ENCODE measurements around the gene KCNMB2. TPM values are rescaled to one million over a fixed set of nuclear protein-coding genes. Genes with fewer than 3 reads are reported as not detected.

KCNMB2 gene
- total RNA-seq, 1 experiment from 2014 or later, result not detected

DNA sequence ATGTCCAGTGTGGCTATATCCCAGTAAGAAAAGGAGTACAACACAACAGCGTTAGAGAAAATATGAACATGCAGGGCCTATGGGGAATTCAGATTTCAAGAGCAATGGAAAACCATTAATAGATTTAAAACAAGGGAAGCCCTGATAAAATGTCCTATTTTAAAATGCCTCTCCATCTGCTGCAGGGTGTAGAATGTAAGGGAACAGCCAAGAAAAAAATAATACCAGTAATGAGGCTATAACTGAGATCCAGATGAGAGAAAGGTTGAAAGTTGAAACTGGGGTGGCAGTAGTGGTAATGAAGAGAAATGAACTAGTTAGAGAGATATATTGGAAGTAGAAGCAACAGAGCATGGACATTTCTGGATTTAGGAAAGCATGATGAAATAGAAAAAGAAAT lies 226.1 kb downstream of the KCNMB2 start:
- in situ Hi-C loops (cut with HindIII; ENCODE audit: low pct_unique_long_range_greater_than_20kb, low sequenced_read_pairs), result no loop called here
- DNase-seq (ENCODE audit: low read depth), result no peak

DNA sequence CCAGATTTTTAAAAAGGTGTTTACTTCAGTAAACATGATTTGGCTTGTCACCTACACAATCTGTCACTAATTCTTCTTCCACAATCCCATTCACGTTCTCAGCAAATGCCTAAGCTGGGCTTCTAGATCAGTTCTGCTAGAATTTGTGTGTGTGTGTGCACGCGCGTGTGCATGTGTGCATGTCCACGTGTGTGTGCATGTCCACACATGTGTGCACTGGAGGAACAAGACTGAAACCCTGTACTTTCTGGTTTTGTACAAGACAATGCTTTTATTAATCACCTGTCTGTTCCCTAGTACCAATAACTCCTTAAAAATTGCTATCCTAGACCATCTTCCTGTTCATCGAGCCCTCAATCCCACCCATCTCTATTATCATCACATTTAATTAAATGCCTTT lies 229.2 kb downstream of the KCNMB2 start:
- in situ Hi-C loops (cut with HindIII; ENCODE audit: low pct_unique_long_range_greater_than_20kb, low sequenced_read_pairs), result no loop called here
- DNase-seq (ENCODE audit: low read depth), result no peak

DNA sequence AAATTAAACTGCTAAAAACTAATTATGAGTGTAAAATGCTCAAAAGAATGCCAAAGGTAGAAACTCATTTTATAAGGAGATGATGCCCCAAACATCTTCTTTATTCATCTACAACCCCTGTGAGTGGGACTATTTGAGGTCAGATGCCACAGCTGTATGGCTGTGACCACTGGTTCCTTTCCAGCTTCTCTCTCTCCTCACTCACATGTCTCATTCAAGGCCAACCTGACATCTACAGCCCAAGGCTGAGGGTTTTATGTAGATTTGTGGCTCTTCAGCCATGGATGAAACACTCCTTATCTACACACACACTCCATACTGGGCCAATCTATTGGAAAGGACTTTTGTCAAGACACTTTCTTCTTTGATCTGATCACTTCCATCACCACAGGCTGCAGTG lies 231.3 kb downstream of the KCNMB2 start:
- in situ Hi-C loops (cut with HindIII; ENCODE audit: low pct_unique_long_range_greater_than_20kb, low sequenced_read_pairs), result no loop called here
- no peak for DNase-seq (ENCODE audit: low read depth)

DNA sequence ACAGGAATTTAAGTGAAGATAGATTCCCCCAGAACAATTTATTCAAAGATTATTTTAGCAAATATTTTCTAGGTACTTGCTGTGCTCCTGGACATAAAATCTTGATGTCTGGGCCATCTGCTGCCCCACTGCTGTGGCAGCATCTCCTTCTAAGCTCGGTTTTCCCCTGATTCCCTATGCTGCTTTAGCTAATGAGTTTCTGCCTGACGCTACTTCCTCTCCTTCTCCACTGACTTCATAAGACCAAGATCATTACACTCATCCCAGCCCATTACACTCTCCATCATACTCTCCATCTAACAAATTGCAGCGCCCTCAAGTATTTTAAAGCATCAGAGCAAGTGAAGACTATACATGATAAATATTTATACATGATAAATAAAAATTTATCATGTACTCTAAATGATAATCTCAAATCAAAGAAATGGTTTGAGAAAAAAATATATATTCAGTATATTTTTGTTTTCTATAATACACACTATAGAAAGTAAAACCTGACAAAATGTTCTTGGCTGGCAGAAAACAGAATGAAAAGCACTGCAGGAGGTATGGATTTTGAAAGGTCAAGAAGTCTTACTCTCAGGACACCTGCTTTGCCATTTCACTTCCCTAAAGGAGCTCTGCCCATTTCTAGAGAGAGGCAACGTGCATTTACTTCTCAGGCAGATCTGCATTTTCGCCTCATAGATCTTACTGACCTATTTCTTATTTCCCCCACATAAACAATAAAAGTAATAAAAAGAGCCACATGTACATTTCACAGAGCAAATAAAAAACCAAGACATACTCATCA lies 232.0 kb downstream of the KCNMB2 start:
- DNase-seq (ENCODE audit: low read depth), result no peak
- in situ Hi-C loops (cut with HindIII; ENCODE audit: low pct_unique_long_range_greater_than_20kb, low sequenced_read_pairs), result no loop called here

DNA sequence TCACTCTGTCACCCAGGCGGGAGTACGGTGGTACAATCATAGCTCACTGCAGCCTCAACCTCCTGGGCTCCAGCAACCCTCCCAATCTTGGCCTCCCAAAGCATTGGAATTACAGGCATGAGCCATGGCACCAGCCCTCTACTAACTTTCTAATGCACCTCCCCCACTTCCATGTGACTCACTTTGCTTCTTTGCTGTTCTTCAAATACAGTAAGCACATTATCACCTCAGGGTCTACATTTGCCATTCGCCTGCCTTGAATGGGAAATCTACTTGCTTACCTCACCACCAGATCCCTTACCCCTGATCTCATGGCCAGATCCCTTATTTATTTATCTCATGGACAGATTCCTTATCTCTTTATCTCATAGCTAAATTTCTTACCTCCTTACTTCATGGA lies 235.3 kb downstream of the KCNMB2 start:
- DNase-seq (ENCODE audit: low read depth), result no peak
- in situ Hi-C loops (cut with HindIII; ENCODE audit: low pct_unique_long_range_greater_than_20kb, low sequenced_read_pairs), result no loop called here

DNA sequence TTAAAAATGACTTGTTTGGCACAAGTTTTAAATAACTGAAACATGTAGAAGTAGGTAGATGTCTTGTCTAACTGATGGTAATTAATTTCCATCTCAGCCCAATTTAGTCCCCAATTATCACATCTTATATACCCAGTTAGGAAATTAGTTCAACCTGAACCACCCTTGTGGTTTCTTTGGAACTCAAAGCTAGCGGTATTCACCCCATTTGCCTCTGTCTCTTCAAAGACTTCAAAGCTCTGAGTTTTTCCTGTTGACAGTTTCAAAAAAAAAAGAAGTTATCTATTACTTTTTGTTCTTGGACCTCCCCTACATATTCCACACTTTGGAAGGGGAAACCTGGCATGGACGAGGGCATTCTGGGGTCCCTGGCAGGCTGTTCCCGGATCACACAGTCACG lies 236.5 kb downstream of the KCNMB2 start:
- no peak for DNase-seq (ENCODE audit: low read depth)
- in situ Hi-C loops (cut with HindIII; ENCODE audit: low pct_unique_long_range_greater_than_20kb, low sequenced_read_pairs), result no loop called here

DNA sequence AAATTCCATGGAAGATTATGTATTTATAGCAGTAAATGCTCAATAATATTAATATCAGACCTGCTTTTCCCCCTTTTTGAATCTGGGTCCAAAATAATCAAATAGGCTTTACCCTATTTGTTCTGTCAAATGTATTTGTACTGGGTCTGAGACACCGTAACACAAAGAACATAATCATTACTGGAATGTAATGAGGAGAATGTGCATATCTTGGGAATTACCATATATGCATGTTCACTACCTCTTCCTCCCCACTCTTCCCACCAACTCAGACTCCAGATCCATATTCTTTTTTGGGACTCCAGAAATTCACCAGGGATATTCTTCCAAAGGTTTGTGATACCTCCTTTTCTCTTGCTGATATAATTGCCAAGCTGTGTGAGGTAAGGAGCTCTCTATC lies 237.1 kb downstream of the KCNMB2 start:
- in situ Hi-C loops (cut with HindIII; ENCODE audit: low pct_unique_long_range_greater_than_20kb, low sequenced_read_pairs), result no loop called here
- no peak for DNase-seq (ENCODE audit: low read depth)

DNA sequence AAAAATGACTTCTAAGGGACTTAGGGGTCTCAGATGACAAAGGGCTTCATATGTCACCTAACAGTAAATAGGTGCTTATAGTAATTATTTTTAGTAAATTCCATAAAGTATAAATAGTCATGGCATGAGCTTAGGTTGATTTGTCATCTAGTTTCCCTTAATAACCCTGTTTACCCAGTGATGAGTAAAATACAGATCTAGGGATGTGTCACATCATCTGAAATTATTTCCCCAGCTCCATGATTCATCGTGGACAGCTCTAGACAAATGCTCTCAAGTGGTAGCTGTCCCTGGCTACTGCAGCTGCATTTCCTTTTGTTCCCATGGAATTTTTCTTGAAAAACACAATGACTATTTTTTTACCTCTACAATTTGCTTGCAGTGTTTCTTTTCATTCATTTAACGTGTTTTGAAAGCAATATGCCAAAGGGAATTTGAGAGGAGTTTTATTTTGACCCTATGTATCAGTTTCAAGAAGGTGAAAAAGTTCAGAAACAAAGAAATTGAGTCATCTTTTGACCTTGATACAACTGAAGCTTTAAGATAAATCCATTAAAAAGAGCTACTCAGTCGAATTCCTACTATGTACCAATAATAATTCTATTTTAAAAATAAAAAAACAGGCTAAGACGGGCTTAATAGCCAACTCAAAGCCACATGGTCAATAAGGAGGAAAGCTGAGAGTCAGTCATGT lies 241.6 kb downstream of the KCNMB2 start:
- in situ Hi-C loops (cut with HindIII; ENCODE audit: low pct_unique_long_range_greater_than_20kb, low sequenced_read_pairs), result no loop called here

DNA sequence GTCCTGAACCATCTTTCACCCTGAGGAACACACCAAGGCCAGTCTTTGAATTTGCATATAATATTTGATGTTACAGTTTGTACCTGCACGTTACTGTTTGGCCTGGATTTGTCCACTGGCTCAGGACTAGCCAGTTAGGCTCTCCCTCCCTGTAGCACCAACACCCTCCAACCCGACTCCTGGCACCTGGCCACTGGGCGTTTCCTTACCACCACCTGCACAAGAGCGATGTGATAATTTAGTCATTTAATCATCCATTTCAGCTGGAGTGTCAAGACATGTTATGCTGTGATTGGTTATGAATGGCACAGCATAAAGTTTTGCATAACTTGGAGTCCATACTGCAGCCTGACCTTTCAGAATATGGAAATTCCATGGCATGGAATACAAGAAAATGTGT lies 242.4 kb downstream of the KCNMB2 start:
- DNase-seq (ENCODE audit: low read depth), result no peak
- in situ Hi-C loops (cut with HindIII; ENCODE audit: low pct_unique_long_range_greater_than_20kb, low sequenced_read_pairs), result no loop called here

More for the DNA sequence above, 241.6 kb downstream of the KCNMB2 start:
- DNase-seq (ENCODE audit: low read depth), result no peak

DNA sequence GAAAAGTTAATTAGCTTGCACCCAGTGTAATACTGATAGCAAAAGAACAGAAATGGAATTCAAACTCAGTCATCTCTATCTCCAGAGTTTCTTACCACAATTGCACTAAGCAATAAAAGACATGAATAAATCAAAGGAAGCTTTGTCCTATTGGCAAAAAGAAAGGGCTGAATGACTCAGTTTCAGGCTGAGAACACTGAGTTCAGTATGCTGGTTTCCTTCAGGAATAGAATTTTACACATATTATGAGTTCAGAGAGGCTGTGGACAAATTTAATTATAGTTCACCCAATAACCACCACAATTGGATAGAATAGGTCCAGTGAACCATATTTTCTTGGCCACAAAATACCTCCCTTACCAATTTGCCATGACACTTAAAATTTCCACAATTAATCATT lies 249.7 kb downstream of the KCNMB2 start:
- DNase-seq (ENCODE audit: low read depth), result no peak
- in situ Hi-C loops (cut with HindIII; ENCODE audit: low pct_unique_long_range_greater_than_20kb, low sequenced_read_pairs), result no loop called here

DNA sequence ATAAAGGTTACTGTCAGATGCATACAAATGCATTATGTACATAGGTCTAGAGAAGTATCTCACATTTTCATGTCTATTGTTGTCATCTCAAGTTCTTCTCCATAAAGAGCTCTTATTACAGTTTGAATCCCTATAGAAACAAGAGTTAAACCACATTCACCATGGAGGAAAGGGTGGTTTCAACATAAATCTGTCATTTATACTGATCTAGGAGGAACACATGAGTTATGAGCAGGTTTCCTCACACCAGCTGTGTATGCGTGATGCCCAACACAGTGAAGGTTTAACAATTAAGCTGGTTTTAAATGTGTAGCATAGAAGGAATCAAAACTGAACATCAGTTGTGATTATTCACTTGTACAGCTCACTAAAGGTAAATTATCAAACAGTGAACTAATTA lies 251.7 kb downstream of the KCNMB2 start:
- DNase-seq (ENCODE audit: low read depth), result no peak
- in situ Hi-C loops (cut with HindIII; ENCODE audit: low pct_unique_long_range_greater_than_20kb, low sequenced_read_pairs), result no loop called here

DNA sequence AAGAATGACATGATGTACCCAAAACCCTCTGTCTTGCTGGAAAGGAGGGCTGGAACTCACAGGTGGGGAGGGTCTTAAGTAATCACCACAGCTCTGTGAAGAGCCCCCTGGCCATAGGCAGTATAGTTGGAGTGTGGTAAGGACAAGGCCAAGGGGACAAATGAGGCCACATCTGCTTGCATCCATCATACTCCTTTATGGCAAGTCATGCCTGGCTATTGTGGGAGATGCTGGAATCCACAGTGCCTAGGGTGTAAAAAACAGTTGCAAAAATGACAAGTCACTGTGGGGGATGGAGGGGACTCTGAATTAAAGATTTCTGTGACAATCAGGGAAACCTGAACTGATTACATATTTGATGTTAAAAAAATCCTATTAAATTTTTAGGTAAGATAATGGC lies 258.5 kb downstream of the KCNMB2 start:
- in situ Hi-C loops (cut with HindIII; ENCODE audit: low pct_unique_long_range_greater_than_20kb, low sequenced_read_pairs), result no loop called here
- DNase-seq (ENCODE audit: low read depth), result no peak

DNA sequence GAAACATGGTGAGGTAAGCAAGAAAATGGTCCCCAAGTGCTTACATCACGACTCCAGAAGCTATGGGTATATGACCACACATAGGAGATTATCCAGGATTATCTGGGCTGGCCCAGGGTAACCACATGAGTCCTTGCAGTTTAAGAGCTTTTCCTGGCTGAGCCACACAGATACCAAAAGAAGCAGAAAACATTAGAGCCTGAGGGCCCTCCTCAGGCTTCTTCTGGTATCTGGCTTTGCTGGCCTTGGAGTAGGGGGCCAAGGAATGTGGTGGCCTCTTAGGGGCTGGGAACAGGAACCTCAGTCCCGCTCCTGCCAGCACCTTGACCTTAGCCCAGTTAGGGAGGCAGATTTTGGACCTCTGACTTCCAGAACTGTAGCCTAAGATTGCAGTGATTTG lies 259.1 kb downstream of the KCNMB2 start:
- in situ Hi-C loops (cut with HindIII; ENCODE audit: low pct_unique_long_range_greater_than_20kb, low sequenced_read_pairs), result no loop called here
- DNase-seq (ENCODE audit: low read depth), result no peak

DNA sequence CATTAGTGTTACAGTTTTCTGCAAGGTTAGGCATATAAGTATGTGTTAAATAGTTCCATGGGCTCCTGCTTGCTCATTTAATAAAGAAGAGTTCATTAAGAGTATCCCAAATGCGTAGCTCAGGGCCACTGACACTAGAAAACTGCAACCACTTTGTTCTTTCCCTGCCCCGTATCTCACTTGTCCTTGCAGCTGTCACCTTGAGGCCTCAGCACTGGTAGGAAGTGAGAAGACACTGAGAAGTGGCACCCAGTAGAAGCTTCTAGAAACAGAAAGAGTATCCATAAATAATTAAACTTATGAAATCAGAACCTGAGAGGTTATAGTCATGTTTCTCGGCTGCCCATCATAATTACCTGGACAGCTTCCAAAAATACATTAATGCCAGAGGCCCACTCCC lies 266.0 kb downstream of the KCNMB2 start:
- DNase-seq (ENCODE audit: low read depth), result no peak
- in situ Hi-C loops (cut with HindIII; ENCODE audit: low pct_unique_long_range_greater_than_20kb, low sequenced_read_pairs), result no loop called here

DNA sequence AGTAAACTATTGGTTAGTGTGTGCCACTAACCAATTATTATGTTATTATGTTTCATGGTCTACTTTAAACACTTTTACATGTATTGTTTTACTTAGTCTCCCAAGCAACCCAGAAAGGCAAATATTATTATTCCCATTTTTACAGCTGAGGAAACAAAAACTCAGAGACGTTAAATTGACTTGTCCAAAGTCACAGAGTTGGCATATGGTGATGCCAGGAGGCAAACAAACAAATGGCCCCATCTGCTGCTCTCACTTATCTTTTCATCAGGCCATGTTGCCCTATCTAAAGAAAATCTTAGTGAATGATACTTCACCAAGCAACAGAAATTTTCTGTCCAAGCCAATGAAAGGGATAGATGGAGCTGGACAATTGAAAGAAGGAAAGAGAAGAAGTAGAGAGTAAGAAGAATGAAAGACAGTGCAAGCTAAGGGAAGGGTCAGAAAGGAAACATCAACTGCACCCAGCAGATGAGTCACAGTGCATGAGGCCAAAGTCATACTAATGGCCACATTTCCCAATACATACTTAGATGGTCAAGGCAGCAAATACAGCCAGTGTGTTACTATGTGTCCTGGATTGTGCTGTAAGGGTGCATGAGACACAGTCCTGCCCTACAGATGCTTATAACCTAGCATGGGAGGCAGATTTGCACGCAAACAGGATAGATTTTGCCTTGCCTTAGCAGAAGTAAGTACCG lies 266.9 kb downstream of the KCNMB2 start:
- DNase-seq (ENCODE audit: low read depth), result no peak
- in situ Hi-C loops (cut with HindIII; ENCODE audit: low pct_unique_long_range_greater_than_20kb, low sequenced_read_pairs), result no loop called here

DNA sequence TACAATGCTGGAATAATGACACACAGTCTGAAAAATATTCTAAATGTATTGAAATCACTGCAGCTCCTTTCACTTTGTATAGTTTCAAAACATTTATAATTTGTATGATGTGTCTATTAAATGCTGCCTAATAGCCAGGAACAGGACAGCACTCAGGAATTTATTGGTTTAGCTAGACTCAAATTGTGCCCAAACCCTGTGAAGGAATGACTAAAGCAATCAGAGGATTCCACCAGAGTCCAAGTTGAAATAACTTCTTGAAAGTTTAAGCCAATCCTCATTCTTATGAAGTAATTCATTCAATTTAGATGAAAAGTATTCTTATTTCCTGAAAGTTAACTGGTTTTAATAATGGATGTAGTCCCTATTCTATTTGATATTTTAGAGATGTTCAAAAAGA lies 268.4 kb downstream of the KCNMB2 start:
- in situ Hi-C loops (cut with HindIII; ENCODE audit: low pct_unique_long_range_greater_than_20kb, low sequenced_read_pairs), result no loop called here

DNA sequence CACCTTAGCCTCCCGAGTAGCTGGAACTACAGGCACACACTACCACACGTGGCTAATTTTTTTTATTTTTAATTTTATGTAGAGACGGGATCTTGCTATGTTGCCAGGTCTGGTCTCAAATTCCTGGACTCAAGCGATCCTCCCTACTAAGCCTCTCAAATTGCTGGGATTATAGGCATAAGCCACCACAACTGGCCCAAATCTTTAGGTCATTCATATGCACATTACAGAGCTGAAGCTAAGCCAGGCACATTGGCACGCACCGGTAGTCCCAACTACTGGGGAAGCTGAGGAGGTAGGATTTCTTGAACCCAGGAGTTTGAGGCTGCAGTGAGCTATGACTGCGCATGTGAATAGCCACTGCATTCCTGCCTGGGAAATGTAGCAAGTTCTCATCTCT lies 269.5 kb downstream of the KCNMB2 start:
- in situ Hi-C loops (cut with HindIII; ENCODE audit: low pct_unique_long_range_greater_than_20kb, low sequenced_read_pairs), result no loop called here
- no peak for DNase-seq (ENCODE audit: low read depth)

More for the DNA sequence above, 268.4 kb downstream of the KCNMB2 start:
- DNase-seq (ENCODE audit: low read depth), result no peak

DNA sequence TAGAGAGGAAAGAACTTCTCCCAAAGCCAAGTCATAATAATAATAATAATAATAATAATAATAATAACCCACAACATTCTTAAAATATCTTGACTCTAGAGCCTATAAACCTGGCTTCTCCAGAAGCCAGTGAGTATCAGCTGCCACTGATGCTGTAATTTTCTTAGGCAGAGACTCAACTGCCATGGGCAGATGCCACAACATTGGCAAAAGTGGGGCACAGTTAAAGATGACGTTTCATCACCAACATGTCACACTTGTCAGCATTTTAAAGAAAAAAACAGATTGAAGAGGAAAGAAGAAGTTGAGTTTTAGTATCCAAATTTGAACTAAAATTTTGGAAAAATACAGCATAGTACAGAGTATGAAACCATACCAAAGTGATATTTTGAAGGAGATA lies 270.4 kb downstream of the KCNMB2 start:
- no peak for DNase-seq (ENCODE audit: low read depth)
- in situ Hi-C loops (cut with HindIII; ENCODE audit: low pct_unique_long_range_greater_than_20kb, low sequenced_read_pairs), result no loop called here

DNA sequence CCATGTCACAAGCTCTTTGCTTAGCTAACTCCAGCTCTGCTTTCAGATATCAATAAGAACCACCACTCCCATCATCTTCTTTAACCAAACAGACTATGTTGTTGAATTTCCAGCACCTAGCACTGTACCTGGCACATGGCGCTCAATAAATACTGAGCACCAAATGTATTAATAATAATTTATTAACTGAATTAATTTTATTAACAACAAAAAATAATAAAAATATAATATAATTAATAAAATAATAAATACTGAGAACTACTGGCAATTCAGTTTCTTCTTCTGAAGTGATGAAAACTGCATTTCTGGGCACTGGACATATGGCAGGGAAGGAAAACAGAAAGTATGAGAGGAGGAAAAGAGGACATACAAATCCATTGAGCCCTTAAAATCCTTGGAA lies 271.5 kb downstream of the KCNMB2 start:
- no peak for DNase-seq (ENCODE audit: low read depth)
- in situ Hi-C loops (cut with HindIII; ENCODE audit: low pct_unique_long_range_greater_than_20kb, low sequenced_read_pairs), result no loop called here

Data from Caki2 (cell line).